GM19463 (cell line): ENCODE data around the gene SNX21.
"Not testable (repeated sequence)": the region's sequence is repeated elsewhere in the genome, so short reads cannot be mapped to it uniquely, and the experiment has no call there.

Experiments
- ATAC-seq: cut with Tn5 transposase; IDR thresholded peaks from one replicate; pipeline ENCODE4 v1.9.1; 2021; ENCODE audit warnings: mild to moderate bottlenecking, moderate library complexity; ENCODE audit not compliant: unreplicated experiment

SNX21 gene, protein sequence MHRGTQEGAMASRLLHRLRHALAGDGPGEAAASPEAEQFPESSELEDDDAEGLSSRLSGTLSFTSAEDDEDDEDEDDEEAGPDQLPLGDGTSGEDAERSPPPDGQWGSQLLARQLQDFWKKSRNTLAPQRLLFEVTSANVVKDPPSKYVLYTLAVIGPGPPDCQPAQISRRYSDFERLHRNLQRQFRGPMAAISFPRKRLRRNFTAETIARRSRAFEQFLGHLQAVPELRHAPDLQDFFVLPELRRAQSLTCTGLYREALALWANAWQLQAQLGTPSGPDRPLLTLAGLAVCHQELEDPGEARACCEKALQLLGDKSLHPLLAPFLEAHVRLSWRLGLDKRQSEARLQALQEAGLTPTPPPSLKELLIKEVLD

DNA sequence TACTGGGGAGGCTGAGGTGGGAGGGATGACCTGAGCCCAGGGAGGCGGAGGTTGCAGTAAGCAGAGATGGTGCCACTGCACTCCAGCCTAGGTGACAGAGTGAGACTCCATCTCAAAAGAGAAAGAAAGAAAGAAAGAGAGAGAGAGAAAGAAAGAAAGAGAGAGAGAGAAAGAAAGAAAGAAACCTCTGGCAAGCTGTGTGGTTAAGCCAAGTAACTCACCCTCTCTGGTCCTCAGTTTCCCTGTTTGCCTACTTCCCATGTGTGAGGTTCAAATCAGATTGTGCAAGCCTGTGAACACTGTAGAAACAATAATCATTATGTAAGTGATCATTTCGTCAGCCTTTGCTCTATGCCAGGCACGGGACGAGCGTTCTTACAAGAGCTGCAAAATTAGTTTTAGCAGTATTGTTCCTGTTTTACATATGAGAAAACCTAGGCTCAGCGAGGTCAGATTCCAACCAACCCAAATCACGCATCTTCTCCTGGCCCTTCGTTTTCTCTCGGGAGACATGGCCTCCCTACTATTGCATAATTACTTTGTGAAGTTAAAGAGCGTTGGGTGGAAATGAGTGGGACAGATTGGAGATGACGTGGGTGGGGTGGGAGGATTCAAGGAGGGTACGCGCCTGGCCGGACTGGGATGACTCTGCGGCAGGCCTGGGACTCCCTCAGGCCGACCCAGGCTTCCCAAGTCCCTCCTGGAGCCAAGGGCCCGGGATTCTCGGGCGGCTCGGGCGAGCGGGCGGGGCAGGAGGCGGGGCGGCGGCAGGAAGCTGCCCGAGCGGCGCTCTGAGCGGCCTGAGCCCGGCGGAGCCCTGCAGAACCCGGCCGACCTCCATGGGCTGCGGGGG lies at the start of gene SNX21:
Gene SNX21 (plus strand): TSS at position 770 of the 853 bp plus-strand sequence. CDS start 121 bp downstream, outside the sequence.
- no peak for ATAC-seq

DNA sequence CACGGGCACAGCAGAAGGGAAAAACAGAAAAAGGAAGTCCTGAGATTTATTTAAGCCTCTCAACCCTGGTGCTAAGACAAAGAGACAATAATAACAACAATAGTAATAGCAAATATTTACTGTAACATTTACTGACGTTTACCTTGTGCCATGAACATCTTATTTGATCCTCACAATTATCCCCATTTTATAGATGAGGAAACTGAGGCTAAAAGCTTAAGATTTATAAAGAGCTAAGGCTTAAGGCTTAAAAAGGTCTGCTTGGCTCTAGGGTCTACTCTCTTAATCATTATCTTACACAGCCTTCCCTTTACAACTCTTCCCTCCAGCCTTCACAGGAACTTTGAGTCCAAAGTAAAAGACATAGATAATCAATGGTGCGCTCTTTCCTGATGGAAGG lies 45.2 kb upstream of the SNX21 start:
- no peak for ATAC-seq

DNA sequence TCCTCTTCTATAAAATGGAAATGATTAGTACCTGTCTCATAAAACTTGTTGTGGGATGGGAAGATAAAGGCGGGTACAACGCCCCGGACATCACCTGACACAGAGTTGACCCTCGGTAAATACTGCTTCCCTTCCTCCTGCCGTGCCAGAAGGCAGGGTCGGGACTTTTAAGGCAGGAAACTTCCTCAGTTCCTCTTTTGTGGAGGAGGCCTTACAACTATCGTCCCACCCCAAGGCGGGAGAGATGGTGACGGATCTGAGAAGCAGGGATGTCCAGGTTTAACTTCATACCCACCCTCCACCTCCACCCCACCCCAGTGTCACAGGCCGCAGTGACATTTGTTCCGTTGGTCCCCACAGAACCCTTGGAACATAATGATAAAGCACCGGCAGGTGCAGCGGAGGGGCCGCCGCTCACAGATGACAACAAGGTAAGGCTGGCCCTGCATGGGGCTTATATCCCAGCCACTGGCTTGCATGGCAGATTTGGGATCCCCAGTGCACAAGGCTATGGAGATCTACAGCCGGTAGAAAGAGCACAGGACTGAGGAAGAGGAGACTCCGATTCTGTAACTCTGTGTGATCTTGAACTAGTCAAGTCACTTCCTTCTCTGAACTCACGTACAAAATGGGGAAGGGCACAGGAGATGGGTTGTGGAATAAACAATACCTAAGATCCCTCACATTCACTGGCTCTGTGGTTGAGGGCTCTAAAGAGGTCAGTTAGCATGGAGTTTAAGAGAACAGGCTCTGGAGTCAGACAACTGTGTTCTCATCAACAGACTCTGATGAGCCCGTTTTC lies 41.1 kb upstream of the SNX21 start:
- peak; percentile 9 for ATAC-seq

DNA sequence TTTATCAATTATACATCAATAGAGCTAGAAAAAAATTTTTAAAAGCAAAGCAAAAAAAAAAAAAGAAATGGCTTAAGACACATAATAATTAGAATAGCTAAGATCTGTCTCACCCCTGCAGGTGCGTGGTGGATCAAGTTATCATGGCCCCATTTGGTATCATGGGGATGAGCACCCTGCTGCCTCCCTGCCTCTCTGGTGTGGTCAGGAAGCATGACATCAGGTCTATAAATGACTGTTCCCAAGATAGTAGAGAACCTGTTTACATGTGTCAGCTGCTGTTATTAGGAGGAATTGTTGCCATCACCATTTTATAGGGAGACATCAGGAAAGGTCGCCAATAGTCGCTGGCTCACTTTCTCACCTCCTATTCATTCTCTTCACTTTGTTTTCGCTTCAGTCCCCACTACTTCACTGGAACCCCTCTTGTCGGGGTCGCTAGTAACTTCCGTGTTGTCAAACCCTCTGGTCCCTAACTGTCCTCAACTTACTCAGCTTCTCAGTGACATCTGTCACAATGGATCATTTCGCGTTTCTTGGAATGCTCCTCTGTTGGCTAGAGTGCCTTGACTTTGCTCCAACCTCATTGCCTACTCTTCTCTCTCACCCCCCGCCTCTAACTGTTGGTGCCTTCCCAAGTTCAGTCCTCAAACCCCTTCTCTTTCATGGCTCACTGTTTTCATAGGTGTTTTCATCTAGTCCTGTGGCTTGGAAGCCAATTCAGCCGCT lies 37.1 kb upstream of the SNX21 start:
- no peak for ATAC-seq

DNA sequence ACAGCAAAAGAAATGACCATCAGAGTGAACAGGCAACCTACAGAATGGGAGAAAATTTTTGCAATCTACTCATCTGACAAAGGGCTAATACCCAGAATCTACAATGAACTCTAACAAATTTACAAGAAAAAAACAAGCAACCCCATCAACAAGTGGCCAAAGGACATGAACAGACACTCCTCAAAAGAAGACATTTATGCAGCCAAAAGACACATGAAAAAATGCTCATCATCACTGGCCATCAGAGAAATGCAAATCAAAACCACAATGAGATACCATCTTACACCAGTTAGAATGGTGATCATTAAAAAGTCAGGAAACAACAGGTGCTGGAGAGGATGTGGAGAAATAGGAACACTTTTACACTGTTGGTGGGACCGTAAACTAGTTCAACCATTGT lies 36.1 kb upstream of the SNX21 start:
- not testable (repeated sequence) for ATAC-seq

DNA sequence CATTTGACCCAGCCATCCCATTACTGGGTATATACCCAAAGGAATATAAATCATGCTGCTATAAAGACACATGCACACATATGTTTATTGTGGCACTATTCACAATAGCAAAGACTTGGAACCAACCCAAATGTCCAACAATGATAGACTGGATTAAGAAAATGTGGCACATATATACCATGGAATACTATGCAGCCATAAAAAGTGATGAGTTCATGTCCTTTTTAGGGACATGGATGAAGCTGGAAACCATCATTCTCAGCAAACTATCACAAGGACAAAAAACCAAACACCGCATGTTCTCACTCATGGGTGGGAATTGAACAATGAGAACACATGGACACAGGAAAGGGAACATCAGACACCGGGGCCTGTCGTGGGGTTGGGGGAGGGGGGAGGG lies 35.6 kb upstream of the SNX21 start:
- not testable (repeated sequence) for ATAC-seq

DNA sequence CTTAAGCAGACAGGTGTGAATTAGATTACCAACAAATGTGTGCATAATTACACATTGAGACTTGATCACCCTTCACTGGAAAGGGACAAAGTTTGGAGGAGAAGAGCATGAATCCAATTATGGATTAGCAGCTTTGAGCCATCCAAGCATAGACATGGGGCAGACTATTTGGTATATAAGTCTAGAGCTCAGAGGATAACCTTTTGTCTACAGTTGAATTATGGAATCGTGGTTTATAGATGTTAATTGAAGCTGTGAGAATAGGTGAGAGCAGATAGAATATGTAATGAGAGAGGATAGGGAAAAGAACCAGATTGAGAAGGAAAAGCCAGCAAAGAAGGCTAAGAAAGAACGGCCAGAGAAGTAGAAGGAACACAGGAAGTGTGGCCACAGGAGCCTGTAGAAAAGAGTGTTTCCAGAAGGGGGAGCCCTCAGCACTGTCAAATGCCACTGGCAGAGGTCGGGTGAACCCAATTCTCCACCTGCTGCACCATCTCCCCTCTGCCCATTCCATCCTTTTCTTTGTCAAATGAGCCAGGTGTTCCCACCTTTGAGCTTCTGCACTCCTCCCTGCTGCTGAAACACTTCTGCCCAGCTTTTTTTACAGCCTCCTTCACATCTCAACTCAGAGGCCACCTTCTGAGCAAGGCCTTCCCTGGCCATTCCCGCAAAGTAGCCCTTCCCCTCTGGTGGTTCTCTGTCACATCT lies 34.5 kb upstream of the SNX21 start:
- no peak for ATAC-seq

DNA sequence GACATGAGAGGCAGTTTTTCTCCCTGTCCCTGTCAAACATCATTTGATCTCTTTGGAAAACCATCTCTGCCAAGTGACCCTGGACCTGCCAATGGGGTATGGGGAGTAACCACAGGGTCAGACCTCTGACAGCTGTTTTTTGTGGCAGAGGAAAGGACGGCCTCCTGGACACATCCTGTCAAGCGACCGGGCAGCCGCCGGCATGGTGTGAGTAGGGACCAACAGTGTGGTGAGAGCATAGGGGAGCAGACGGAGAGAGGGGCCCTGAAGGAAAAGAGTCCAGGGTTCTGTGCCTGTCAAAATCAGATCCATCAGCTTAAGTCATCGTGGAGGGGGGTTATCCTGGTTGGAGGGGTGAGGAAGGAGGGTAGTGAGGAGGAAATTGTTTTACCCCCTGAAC lies 31.7 kb upstream of the SNX21 start:
- ATAC-seq = no peak

DNA sequence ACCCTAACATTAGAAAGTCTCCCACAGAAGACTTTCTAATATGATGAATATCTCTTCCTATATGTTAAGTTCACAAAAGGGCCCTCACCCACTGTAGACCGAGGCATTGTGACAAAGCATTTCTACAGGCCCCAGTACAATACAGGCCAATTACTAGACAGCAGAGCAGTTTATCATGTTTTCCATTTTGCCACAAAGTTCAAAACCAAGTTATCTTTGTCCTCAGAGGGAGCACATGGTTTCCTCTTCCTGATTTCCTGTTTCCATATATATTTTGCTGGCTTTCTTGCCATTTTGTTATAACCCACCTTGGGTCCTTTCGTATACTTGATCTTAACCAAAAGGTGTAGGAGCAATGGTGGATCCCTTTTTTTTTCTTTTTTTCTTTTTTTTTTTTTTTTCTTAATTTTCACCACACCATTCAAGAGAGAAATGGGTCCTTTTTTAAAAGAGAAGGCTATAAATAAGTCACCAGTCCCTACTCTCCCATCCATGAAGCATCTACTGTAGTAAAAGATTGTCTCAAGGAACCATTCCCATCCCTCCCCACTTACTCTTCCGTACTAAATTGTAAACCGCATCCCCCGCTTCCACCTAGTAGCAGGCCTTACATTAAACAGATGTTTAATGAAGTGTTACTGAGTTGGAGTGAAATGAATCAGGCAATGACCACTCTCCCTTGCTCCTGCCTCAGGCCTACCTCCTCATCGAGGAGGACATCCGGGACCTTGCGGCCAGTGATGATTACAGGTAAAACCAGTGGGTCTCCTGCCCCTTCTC lies 23.2 kb upstream of the SNX21 start:
- no peak for ATAC-seq

DNA sequence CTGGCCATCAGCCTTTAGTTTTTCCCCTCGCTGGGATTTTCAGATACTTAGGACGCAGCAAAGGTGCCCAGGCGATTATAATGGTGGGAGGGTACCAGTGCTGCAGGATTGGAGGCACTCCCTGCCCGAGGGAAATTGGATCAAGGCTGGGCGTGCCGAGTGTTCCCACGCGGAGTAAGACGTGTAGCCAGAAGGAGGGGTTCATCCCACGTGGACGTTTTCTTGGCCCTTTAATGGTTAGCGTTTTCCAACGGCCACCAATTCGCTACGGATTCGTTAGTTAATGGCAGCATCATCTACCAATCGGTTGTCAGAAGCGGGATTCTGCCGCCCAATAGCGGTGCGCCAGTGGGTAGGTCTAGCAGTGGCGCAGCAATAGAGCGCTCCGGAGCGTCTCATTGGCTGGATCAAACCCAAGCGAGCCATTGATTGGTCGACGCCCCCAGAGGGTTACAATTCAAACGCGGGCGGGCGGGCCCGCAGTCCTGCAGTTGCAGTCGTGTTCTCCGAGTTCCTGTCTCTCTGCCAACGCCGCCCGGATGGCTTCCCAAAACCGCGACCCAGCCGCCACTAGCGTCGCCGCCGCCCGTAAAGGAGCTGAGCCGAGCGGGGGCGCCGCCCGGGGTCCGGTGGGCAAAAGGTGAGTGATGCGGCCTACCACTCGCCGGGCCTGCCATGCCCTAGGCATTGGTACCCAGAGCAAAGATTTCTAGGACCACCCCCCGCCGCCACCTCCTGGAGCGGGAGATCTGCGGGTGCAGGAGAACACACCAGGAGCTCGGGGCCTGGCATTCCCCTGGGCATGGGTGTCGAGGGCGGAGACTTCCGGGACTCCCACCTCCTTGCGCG lies 21.2 kb upstream of the SNX21 start, which contains the start of gene UBE2C:
Gene UBE2C (plus strand): TSS at position 488 of the 849 bp plus-strand sequence. CDS start 52 bp downstream, at position 540.
- ATAC-seq = peak; percentile 99

DNA sequence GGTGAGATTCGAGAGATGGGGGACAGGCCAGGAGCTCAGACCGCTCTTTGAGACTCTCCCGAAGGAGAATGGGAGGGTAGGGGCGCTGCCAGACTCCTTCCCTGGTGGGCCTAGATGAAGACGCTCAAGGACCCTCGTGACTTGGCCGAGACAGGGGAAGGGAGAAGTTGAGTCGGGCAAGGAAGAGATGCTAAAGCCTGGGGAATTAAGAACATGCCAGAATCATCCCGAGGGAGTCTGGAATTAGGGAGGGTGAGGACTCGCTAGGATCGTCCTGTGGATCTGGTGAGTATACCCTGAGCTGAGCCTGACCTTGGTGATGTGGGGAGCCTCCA lies 20.6 kb upstream of the SNX21 start:
- no peak for ATAC-seq

DNA sequence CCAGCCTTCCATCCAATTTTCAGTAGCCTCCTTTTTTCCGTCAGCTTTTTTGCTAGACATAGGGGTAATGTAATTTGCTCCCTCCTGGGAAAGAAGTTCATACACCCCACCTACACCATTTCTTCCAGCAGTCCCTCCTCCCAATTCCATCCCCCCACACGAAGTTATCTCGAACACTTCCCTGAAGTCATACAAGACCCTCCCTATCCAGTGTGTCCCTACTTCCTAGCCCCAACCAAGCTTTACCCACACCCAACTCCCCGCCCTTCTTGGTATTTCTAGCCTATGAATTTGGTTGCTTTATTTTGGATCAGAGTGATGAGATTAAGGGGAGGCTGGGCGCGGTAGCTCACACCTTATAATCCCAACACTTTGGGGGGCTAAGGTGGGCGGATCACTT lies 20.1 kb upstream of the SNX21 start:
- no peak for ATAC-seq

DNA sequence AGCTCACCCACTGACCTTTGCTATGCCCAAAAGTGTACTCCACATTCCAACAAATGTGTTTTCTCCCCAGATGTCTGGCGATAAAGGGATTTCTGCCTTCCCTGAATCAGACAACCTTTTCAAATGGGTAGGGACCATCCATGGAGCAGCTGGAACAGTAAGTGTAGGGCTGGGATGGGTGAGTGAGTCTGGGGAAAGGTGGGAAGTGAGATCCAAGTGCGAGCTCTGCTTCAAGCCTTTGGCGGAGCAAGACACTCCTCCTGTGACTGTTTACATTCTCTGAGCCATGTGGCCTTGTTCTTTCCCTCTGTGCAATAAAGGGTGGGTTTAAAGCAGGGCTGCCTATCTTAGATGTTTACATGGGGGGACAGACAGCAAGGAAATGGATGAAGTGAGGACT lies 19.3 kb upstream of the SNX21 start:
- ATAC-seq = no peak

DNA sequence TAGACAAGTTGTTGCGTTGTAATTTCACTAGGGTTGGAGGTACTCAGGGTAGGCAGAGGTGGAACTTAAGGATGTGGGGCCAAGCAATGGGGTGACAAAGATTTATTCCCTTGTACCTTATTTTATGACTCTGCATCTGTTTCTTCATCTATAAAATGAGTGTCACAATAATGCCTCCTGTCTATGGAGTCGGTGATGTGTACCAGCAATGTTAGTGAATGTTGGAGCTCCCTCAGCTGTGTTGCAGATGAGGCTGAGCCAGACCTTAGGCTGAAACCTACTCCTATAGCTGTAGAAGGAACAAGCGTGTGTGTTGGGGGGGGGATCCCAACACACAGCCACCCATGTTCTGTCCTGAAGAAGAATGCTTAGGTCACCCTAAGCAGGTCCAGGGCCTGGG lies 16.6 kb upstream of the SNX21 start:
- no peak for ATAC-seq

DNA sequence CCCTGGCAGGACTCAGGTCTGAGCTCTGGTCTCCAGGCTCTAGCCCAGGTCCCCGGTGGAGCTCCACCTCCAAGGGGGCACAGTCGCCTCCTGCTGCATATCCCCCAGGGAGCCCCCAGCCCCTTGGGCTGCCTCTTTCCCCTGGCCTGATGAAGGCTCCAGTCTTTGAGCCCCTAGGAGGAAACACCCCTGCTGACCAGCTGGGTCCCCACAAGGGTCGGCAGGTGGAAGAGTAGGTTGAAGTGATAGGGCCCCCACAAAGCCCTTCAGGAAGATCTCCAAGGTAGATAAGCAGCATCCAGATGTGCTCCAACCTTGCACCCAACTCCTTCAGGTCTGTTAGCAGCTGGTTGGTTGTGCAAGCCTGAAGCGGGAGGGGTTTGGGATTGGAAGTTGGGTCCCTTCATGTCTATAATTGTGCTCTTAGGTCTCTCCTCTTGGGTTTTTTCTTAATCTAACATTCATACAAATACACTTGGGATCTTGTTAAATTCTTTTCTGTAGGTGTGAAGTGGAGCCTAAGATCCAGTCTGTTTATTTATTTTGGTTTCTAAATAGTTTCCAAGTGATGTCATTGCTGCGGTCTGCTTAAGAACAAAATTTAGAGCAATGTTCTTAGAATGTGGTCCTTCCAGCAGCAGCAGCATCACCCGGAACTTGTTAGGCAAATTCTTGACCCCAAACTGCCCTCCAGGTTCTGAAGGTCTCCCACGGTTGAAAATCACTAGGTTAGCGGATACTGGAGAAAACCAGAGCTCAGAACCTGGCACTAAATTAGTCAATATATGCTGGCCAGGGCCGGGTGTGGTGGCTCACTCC lies 16.0 kb upstream of the SNX21 start:
- no peak for ATAC-seq

DNA sequence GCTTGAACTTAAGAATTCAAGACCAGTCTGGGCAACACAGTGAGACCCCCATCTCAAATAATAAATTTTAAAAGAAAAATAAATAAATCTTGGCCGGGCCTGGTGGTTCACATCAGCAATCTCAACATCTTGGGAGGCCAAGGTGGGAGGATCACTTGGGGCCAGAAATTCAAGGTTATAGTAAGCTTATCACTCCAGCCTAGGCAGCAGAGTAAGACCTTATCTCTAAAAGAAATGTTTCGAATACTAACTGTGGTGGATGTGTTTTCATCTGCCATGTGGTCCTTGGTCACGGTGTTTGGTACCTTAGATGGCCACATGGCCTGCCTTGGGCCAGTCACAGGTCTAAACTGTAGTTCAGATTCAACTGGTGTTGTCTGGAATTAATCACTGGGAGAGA lies 15.4 kb upstream of the SNX21 start:
- no peak for ATAC-seq

DNA sequence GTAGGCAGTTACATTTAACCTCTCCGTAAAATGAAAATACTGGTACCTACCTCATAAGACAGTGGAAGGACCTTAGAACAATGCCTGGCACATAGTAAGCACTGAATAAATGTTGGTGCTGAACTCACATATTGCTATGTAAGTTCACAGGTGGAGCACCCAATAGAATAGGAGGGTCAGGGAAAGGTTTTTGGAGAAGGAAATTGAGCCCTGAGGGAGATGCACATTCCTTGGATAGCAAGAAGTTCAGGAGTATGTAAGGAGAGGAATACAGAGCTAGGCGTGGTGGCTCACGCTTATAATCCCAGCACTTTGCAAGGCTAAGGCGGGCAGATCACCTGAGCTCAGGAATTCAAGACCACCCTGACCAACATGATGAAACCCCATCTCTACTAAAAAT lies 14.1 kb upstream of the SNX21 start:
- ATAC-seq = no peak
